HEK293 (cell line): Measurements from ENCODE around the gene FRMPD4.
A peak's percentile ranks its signal among the peaks of the same experiment; 100 is the strongest.

ENCODE experiments used
- BCL6B ChIP-seq: fragments of 450-650 bp; formaldehyde crosslinking; IDR thresholded peaks from 2 replicates; pipeline ENCODE4 v1.5.1; 2017; ENCODE audit warnings: missing biosample characterization, missing genetic modification characterization
- HIC1 ChIP-seq: fragments of 450-650 bp; formaldehyde crosslinking; IDR thresholded peaks from 2 replicates; pipeline ENCODE4 v1.5.1; 2016; ENCODE audit warnings: missing biosample characterization, missing genetic modification characterization
- PBX3 ChIP-seq: sonication (generic); formaldehyde crosslinking; IDR thresholded peaks from 2 replicates; pipeline ENCODE4 v1.8.1; 2022; ENCODE audit warnings: mild to moderate bottlenecking, moderate library complexity, missing genetic modification reagents
- REST ChIP-seq: fragments of 450-650 bp; formaldehyde crosslinking; IDR thresholded peaks from 2 replicates; pipeline ENCODE4 v1.5.1; 2016; ENCODE audit warnings: missing biosample characterization, missing genetic modification characterization
- SCRT1 ChIP-seq: fragments of 450-650 bp; formaldehyde crosslinking; IDR thresholded peaks from 2 replicates; pipeline ENCODE4 v1.5.1; 2016; ENCODE audit warnings: missing biosample characterization, missing genetic modification characterization, borderline replicate concordance
- YY1 ChIP-seq: fragments of 450-650 bp; formaldehyde crosslinking; IDR thresholded peaks from 2 replicates; pipeline ENCODE4 v1.5.1; 2018; ENCODE audit warnings: missing biosample characterization, missing genetic modification characterization
- ZNF10 ChIP-seq: fragments of 450-650 bp; formaldehyde crosslinking; IDR thresholded peaks from 2 replicates; pipeline ENCODE4 v1.5.1; 2017; ENCODE audit warnings: missing biosample characterization, missing genetic modification characterization
- ZNF132 ChIP-seq: fragments of 450-650 bp; formaldehyde crosslinking; IDR thresholded peaks from 2 replicates; pipeline ENCODE4 v1.5.1; 2017; ENCODE audit warnings: missing biosample characterization, missing genetic modification characterization, borderline replicate concordance
- ZNF133 ChIP-seq: fragments of 450-650 bp; formaldehyde crosslinking; IDR thresholded peaks from 2 replicates; pipeline ENCODE4 v1.5.1; 2016; ENCODE audit warnings: missing biosample characterization, missing genetic modification characterization
- ZNF140 ChIP-seq: fragments of 450-650 bp; formaldehyde crosslinking; IDR thresholded peaks from 2 replicates; pipeline ENCODE4 v1.5.1; 2016; ENCODE audit warnings: missing biosample characterization, missing genetic modification characterization
- ZNF169 ChIP-seq: fragments of 450-650 bp; formaldehyde crosslinking; IDR thresholded peaks from 2 replicates; pipeline ENCODE4 v1.5.1; 2016; ENCODE audit warnings: missing biosample characterization, missing genetic modification characterization
- ZNF202 ChIP-seq: fragments of 450-650 bp; formaldehyde crosslinking; IDR thresholded peaks from 2 replicates; pipeline ENCODE4 v1.5.1; 2016; ENCODE audit warnings: missing biosample characterization, missing genetic modification characterization, borderline replicate concordance
- ZNF221 ChIP-seq: fragments of 450-650 bp; formaldehyde crosslinking; IDR thresholded peaks from 2 replicates; pipeline ENCODE4 v1.5.1; 2017; ENCODE audit warnings: missing biosample characterization, missing genetic modification characterization, borderline replicate concordance
- ZNF223 ChIP-seq: fragments of 450-650 bp; formaldehyde crosslinking; IDR thresholded peaks from 2 replicates; pipeline ENCODE4 v1.5.1; 2016; ENCODE audit warnings: missing biosample characterization, missing genetic modification characterization
- ZNF239 ChIP-seq: fragments of 450-650 bp; formaldehyde crosslinking; IDR thresholded peaks from 2 replicates; pipeline ENCODE4 v1.5.1; 2016; ENCODE audit warnings: missing biosample characterization, missing genetic modification characterization
- ZNF280D ChIP-seq: fragments of 450-650 bp; formaldehyde crosslinking; IDR thresholded peaks from 2 replicates; pipeline ENCODE4 v1.5.1; 2016; ENCODE audit warnings: missing biosample characterization, missing genetic modification characterization
- ZNF366 ChIP-seq: fragments of 450-650 bp; formaldehyde crosslinking; conservative IDR thresholded peaks from 2 replicates; pipeline ENCODE4 v1.5.1; 2016; ENCODE audit warnings: missing biosample characterization, missing genetic modification characterization
- ZNF426 ChIP-seq: fragments of 450-650 bp; formaldehyde crosslinking; IDR thresholded peaks from 2 replicates; pipeline ENCODE4 v1.5.1; 2017; ENCODE audit warnings: missing biosample characterization, missing genetic modification characterization, mild to moderate bottlenecking, inconsistent platforms, moderate library complexity
- ZNF558 ChIP-seq: fragments of 450-650 bp; formaldehyde crosslinking; IDR thresholded peaks from 2 replicates; pipeline ENCODE4 v1.5.1; 2016; ENCODE audit warnings: missing biosample characterization, missing genetic modification characterization
- ZNF560 ChIP-seq: fragments of 450-650 bp; formaldehyde crosslinking; IDR thresholded peaks from 2 replicates; pipeline ENCODE4 v1.5.1; 2017; ENCODE audit warnings: missing biosample characterization, missing genetic modification characterization, borderline replicate concordance
- ZNF571 ChIP-seq: fragments of 450-650 bp; formaldehyde crosslinking; IDR thresholded peaks from 2 replicates; pipeline ENCODE4 v1.5.0; 2017; ENCODE audit warnings: missing biosample characterization, missing genetic modification characterization
- ZNF623 ChIP-seq: fragments of 450-650 bp; formaldehyde crosslinking; IDR thresholded peaks from 2 replicates; pipeline ENCODE4 v1.5.1; 2016; ENCODE audit warnings: missing biosample characterization, missing genetic modification characterization
- TF ChIP-seq, protein P1 (sequence below): fragments of 450-650 bp; formaldehyde crosslinking; IDR thresholded peaks from 2 replicates; pipeline ENCODE4 v1.5.0; 2017; ENCODE audit warnings: missing biosample characterization, missing genetic modification characterization, borderline replicate concordance
- TF ChIP-seq, protein P2 (sequence below): fragments of 450-650 bp; formaldehyde crosslinking; IDR thresholded peaks from 2 replicates; pipeline ENCODE4 v1.5.1; 2016; ENCODE audit warnings: missing biosample characterization, missing genetic modification characterization

FRMPD4 gene

DNA sequence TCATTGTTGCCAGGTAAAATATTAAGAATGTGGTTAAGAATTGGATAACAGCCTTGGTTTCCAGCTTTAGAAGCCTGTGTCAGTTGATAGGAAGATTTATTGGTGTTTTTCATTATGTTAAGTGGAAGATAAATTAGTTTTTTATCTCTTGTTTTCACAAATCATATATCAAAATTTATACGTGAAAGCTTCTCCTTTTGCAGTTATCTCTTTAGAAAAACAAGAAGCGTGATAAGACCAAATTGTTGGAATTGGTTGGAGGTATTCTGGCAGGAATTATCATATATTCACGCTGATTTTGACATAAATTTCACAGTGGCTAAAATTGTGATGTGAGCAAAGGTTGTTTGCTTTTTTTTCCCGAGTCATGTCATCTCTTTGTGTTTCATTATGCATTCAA, 90.6 kb downstream of the FRMPD4 start (continued):
- TF ChIP-seq HIC1 (tag by site-specific recombination) (no peak), ZNF223 (tag by site-specific recombination) (no peak), ZNF132 (tag by site-specific recombination) (no peak), ZNF202 (no peak), SCRT1 (no peak), ZNF560 (no peak), ZNF366 (tag by site-specific recombination) (no peak), ZNF169 (tag by site-specific recombination) (no peak), ZNF140 (no peak), PBX3 (CRISPR knock-in tag) (no peak), ZNF10 (no peak), ZNF623 (tag by site-specific recombination) (no peak), ZNF571 (no peak), ZNF239 (tag by site-specific recombination) (no peak), YY1 (no peak), ZNF133 (no peak), BCL6B (tag by site-specific recombination) (peak; percentile 67), ZNF558 (tag by site-specific recombination) (no peak), ZNF280D (tag by site-specific recombination) (no peak), ZNF426 (tag by site-specific recombination) (no peak), REST (no peak), ZNF221 (tag by site-specific recombination) (no peak)
- TF ChIP-seq, protein P1, sequence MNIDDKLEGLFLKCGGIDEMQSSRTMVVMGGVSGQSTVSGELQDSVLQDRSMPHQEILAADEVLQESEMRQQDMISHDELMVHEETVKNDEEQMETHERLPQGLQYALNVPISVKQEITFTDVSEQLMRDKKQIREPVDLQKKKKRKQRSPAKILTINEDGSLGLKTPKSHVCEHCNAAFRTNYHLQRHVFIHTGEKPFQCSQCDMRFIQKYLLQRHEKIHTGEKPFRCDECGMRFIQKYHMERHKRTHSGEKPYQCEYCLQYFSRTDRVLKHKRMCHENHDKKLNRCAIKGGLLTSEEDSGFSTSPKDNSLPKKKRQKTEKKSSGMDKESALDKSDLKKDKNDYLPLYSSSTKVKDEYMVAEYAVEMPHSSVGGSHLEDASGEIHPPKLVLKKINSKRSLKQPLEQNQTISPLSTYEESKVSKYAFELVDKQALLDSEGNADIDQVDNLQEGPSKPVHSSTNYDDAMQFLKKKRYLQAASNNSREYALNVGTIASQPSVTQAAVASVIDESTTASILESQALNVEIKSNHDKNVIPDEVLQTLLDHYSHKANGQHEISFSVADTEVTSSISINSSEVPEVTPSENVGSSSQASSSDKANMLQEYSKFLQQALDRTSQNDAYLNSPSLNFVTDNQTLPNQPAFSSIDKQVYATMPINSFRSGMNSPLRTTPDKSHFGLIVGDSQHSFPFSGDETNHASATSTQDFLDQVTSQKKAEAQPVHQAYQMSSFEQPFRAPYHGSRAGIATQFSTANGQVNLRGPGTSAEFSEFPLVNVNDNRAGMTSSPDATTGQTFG, result no peak
- TF ChIP-seq, protein P2, sequence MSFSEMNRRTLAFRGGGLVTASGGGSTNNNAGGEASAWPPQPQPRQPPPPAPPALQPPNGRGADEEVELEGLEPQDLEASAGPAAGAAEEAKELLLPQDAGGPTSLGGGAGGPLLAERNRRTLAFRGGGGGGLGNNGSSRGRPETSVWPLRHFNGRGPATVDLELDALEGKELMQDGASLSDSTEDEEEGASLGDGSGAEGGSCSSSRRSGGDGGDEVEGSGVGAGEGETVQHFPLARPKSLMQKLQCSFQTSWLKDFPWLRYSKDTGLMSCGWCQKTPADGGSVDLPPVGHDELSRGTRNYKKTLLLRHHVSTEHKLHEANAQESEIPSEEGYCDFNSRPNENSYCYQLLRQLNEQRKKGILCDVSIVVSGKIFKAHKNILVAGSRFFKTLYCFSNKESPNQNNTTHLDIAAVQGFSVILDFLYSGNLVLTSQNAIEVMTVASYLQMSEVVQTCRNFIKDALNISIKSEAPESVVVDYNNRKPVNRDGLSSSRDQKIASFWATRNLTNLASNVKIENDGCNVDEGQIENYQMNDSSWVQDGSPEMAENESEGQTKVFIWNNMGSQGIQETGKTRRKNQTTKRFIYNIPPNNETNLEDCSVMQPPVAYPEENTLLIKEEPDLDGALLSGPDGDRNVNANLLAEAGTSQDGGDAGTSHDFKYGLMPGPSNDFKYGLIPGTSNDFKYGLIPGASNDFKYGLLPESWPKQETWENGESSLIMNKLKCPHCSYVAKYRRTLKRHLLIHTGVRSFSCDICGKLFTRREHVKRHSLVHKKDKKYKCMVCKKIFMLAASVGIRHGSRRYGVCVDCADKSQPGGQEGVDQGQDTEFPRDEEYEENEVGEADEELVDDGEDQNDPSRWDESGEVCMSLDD (tag by site-specific recombination), result no peak
